Pancreas (tissue), 10 donors: ENCODE data around the gene DOCK10. TPM values are rescaled to one million over a fixed set of nuclear protein-coding genes. Genes with fewer than 3 reads are reported as not detected.

Experiments used
- ATAC-seq, 4 donors: fragments of 200-7000 bp; cut with Tn5 transposase; one replicate each; pipeline versions ENCODE4 v1.8.0 to v1.9.1; 2020; ENCODE audit warnings: mild to moderate bottlenecking in 4 of 4, moderate library complexity in 4 of 4
- DNase-seq, 6 donors: peaks; one replicate each; pipeline ENCODE4 v3.0.0-alpha.2; 2020
- FAIRE-seq: peaks from 2 replicates; lab custom pipeline; 2012; peaks lifted over from hg19 to GRCh38; lab: Jason Lieb, UNC
- H3K27ac ChIP-seq, 4 donors: fragments of 200-600 bp; sonication (generic); 1 replicate in 3 of 4; 2 replicates in 1 of 4; pipeline versions ENCODE4 v1.5.0 to v1.8.0; 2020
- H3K27me3 ChIP-seq, 4 donors: fragments of 200-600 bp; one replicate each; pipeline ENCODE4 v1.8.0; 2021
- H3K36me3 ChIP-seq, 3 donors: fragments of 200-600 bp; sonication (generic) in 1 of 3; one replicate each; pipeline versions ENCODE4 v1.5.0 to v1.8.0; 2020 to 2021
- H3K4me1 ChIP-seq, 3 donors: fragments of 200-600 bp; one replicate each; pipeline ENCODE4 v1.8.0; 2021
- H3K4me3 ChIP-seq, 4 donors: fragments of 200-600 bp; sonication (generic) in 2 of 4; one replicate each; pipeline versions ENCODE4 v1.5.0 to v1.8.0; 2020 to 2021
- H3K9me3 ChIP-seq, 4 donors: fragments of 200-600 bp; one replicate each; pipeline ENCODE4 v1.8.0; 2021
- CTCF ChIP-seq, 4 donors: fragments of 200-600 bp; sonication (generic) in 3 of 4; IDR thresholded peaks; one replicate each; pipeline versions ENCODE4 v1.5.0 to v1.8.0; 2021; ENCODE audit warnings: antibody characterized with exemption in 4 of 4
- WGBS, 2 donors: extraction: QIAGEN DNeasy Blood & Tissue Kit; methylation state at CpG; one replicate each; pipeline ENCODE4 v1.1.7; 2013; 5-methylcytosine and 5-hydroxymethylcytosine counted together
- intact Hi-C, 3 donors: fragments of 100-400 bp; cut with DNase I; formaldehyde crosslinking; loops; one replicate each; pipeline versions ENCODE4 v1.11.1 to v1.14.2; 2022
- polyA plus RNA-seq, 2 donors: library from polyadenylated mRNA; stranded (reverse); fragments of 200-250 nt; gene quantifications; one replicate each; pipeline ENCODE4 v1.2.3, GENCODE V29; 2013
- total RNA-seq, 6 donors: library from RNA; stranded (reverse); fragmentation: NEBNext Ultra II Directional in 4 of 6; extraction: Animal tissue kit (Norgen Biotek cat#: 25700) in 4 of 6; gene quantifications; one replicate each; pipeline versions ENCODE4 v1.2.1 to v1.2.4, GENCODE V29; 2021 to 2023
- donor health status: healthy with polysubstance abuse.
- donor health status: DM: no; HTN: no; CAD: no; lungs with moderate emphysema.
- donor health status: DM: no; HTN: no; CAD: no.
- donor health status: control.
- donor health status: control.
- donor health status: Bipolar disorder and iron deficiency.
- donor health status: DM: yes; HTN: yes; CAD: no.
- donor health status: DM: no; HTN: no; CAD: no.
- donor health status: DM: no; HTN: no; CAD: no.
- donor health status: DM: yes; HTN: yes; CAD: no.

The DOCK10 gene
- total and polyA plus RNA-seq, 8 donors: 0.95 to 16.3 (median 2.7) TPM

GRCh38 chr2:224909885-224910573, 132.2 kb downstream of the DOCK10 start:
- no peak overlapping the region for H3K4me3 ChIP-seq
- peak; percentile 56 to 90 (median 82) for ATAC-seq
- H3K9me3 ChIP-seq: no peaks in the 10 kb centered on the region
- TF ChIP-seq CTCF (IDR thresholded peaks at IDR 0.05): no peak
- DNase-seq: peak in 3 of 6 donors; percentile 8 to 23 (median 22)
- 6 to 13% methylated on average over 5 of the region's 5 CpGs for WGBS, 2 donors
- peak overlapping the region in 1 of 4 donors; percentile 17 for H3K27ac ChIP-seq
- FAIRE-seq: no peak
- no peaks in the 10 kb centered on the region for H3K27me3 ChIP-seq
- H3K36me3 ChIP-seq: no peaks in the 10 kb centered on the region
- intact Hi-C loops: no loop called here
- H3K4me1 ChIP-seq: peaks cover 0 to 6% (median 0%) of the 10 kb centered on the region in 3 donors

GRCh38 chr2:224908818-224909217, 133.4 kb downstream of the DOCK10 start:
- no peak for ATAC-seq
- DNase-seq: no peak
- no peak overlapping the region for H3K27ac ChIP-seq
- H3K36me3 ChIP-seq: no peaks in the 10 kb centered on the region
- no peaks in the 10 kb centered on the region for H3K27me3 ChIP-seq
- WGBS, 2 donors: 55 to 67% methylated on average over 2 of the region's 2 CpGs
- H3K4me3 ChIP-seq: no peak overlapping the region
- intact Hi-C loops: no loop called here
- no peak for TF ChIP-seq CTCF (IDR thresholded peaks at IDR 0.05)
- H3K4me1 ChIP-seq: peaks cover 0 to 6% (median 0%) of the 10 kb centered on the region in 3 donors
- no peaks in the 10 kb centered on the region for H3K9me3 ChIP-seq
- no peak for FAIRE-seq

GRCh38 chr2:224904381-224904780, 137.9 kb downstream of the DOCK10 start:
- Histone ChIP-seq H3K4me3 (no peak overlapping the region), H3K36me3 (no peaks in the 10 kb centered on the region), H3K9me3 (no peaks in the 10 kb centered on the region), H3K27ac (no peak overlapping the region), H3K4me1 (no peaks in the 10 kb centered on the region), H3K27me3 (no peaks in the 10 kb centered on the region)
- ATAC-seq (no peak), DNase-seq (no peak), FAIRE-seq (no peak)
- no peak for TF ChIP-seq CTCF (IDR thresholded peaks at IDR 0.05)
- 27 to 33% methylated on average over 1 of the region's 1 CpG for WGBS, 2 donors
- intact Hi-C loops: no loop called here

GRCh38 chr2:224903621-224904020, 138.6 kb downstream of the DOCK10 start:
- 84 to 94% methylated on average over 1 of the region's 1 CpG for WGBS, 2 donors
- no peak for DNase-seq
- intact Hi-C loops: no loop called here
- Histone ChIP-seq H3K4me3 (no peak overlapping the region), H3K27ac (no peak overlapping the region), H3K36me3 (no peaks in the 10 kb centered on the region), H3K4me1 (no peaks in the 10 kb centered on the region), H3K9me3 (no peaks in the 10 kb centered on the region), H3K27me3 (no peaks in the 10 kb centered on the region)
- FAIRE-seq: no peak
- no peak for TF ChIP-seq CTCF (IDR thresholded peaks at IDR 0.05)
- ATAC-seq: no peak

- Histone ChIP-seq H3K4me3 (no peak overlapping the region), H3K36me3 (no peaks in the 10 kb centered on the region), H3K4me1 (no peaks in the 10 kb centered on the region), H3K27ac (no peak overlapping the region), H3K27me3 (no peaks in the 10 kb centered on the region), H3K9me3 (no peaks in the 10 kb centered on the region)
- FAIRE-seq: no peak
- no peak for DNase-seq
- no peak for TF ChIP-seq CTCF (IDR thresholded peaks at IDR 0.05)
- WGBS, 2 donors: 40 to 46% methylated on average over 4 of the region's 4 CpGs
- intact Hi-C loops: no loop called here
- peak in 2 of 4 donors; percentile 63 to 65 for ATAC-seq
Measured at GRCh38 chr2:224901121-224901676, 141.1 kb downstream of the DOCK10 start.
